AG10803 (cell line): ENCODE results near the gene MAP7.

Experiments
- DNase-seq: peaks from one replicate; pipeline ENCODE4 v3.0.0; 2010; ENCODE audit warnings: low read depth
- H3K4me3 ChIP-seq: 2 replicates; pipeline ENCODE4 v1.5.1; 2011; ENCODE audit warnings: mild to moderate bottlenecking, low read length, control low read depth
- CTCF ChIP-seq: conservative IDR thresholded peaks from 2 replicates; pipeline ENCODE4 v1.5.1; 2011; ENCODE audit warnings: mild to moderate bottlenecking, low read length, control low read depth, inconsistent platforms

Gene MAP7

DNA sequence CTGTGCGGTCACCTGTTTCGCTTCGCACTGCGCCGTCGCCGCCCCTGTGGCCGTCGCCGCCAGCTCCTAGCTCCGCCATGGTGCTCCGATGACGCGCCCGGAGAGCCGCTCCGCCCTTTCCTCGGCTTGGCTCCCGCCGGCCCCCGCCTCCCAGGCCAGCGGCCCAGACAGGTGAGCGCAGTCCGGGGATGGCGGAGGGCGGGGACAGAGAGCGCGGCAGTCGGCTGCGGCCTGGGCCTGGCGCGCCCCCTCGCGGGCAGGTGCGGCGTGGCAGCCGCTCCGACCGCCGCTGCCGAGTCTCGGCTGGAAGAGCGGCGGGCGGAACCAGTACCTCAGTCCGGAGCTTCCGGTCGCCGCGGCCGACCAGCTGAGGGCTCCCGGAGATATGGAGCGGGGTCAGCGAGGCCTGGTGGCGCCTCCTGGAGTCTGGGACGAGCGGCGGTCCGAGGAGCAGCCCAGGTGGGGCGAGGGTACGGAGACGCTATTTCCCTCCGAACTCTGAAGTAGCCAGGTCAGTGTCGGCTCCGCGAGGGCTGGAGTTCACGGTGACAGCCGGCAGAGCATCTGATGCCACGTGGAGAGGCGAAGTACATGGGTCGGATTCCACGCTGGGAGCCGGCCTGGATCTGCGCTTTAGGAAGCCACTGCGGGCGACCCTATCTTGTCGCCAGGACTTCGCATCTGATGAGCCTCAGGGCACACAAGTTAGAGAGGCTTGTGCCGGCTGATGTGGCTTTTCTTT is at the start of gene MAP7:
Gene MAP7 (minus strand): TSS at position 93 of the 742 bp plus-strand sequence. CDS start 14 bp downstream, at position 79.
- TF ChIP-seq CTCF, result peak; percentile 30
- peak; percentile 13 for DNase-seq

GRCh38 chr6:136599329-136600011 is 49.2 kb upstream of the MAP7 start:
- H3K4me3 ChIP-seq, result no peak overlapping the region
- no peak for TF ChIP-seq CTCF
- peak; percentile 77 for DNase-seq

More for the DNA sequence above, at the start of gene MAP7:
- H3K4me3 ChIP-seq, result peak within 1 kb of the TSS; percentile 60

GRCh38 chr6:136598048-136598447 is 47.8 kb upstream of the MAP7 start:
- H3K4me3 ChIP-seq, result no peak overlapping the region
- TF ChIP-seq CTCF, result no peak
- no peak for DNase-seq

DNA sequence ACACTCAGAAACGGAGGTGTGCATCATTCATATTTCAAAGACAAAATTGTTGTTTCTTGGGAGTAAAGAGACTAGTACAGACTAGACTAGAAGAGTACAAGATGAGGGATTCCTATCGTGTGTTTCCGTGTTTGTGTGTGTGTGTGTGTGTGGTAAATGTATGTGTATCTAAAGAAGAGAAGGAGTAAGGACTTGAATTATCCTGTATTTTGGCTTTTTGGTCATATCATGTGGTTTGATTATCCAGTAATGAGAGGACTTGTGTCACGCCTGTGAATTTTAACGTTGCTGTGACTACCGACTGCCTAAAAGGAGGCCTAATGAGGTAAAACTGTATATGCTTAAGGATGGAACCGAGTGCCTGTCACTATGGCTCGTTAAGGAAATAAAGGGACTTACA is 44.4 kb upstream of the MAP7 start:
- H3K4me3 ChIP-seq, result no peak overlapping the region
- DNase-seq, result no peak
- no peak for TF ChIP-seq CTCF

DNA sequence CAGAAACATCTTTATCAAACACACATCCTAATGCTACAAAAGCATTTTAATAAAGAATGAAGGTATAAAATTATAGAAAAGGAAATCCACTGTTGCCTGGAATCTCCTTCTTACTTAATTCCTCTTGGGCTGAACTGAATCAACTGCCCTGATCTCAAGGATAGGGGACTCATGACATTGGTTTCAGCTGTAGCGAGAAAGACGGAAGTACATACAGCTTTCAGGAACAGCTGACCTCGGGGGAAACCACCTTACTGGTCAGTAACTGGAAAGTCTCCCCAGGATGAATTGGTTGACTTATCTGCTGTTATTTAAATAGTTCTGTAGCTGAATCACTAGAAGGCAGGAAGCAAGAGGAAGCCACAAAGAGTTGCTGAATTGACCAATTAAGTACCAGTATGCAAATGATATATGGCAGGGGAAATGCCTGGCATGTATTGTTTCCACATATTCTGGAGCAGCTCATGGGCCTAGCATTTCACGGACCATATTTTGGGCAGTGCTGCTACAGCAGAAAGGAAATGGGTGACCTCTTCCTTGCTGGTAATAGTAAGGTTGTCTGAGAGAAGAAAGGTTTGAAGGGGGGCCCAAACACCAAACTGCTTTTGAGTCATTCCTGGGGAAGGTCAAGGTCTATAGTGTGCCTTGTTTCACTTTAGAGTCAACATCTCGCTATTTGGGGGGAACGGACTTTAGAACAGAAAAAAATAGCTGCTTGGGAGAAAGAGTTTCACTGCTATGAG is 43.7 kb upstream of the MAP7 start:
- DNase-seq, result peak; percentile 99
- no peak overlapping the region for H3K4me3 ChIP-seq
- TF ChIP-seq CTCF, result no peak

- TF ChIP-seq CTCF, result no peak
- DNase-seq, result peak; percentile 90
- H3K4me3 ChIP-seq, result no peak overlapping the region
Observed at GRCh38 chr6:136592930-136593673, 42.9 kb upstream of the MAP7 start.
